ENCODE data around the gene NOL7. TPM values are rescaled to one million over a fixed set of nuclear protein-coding genes. Genes with fewer than 3 reads are reported as not detected.

The NOL7 gene
- total and polyA plus RNA-seq, 2 of the 13 experiments (the other 11 are each of a cell fraction or from before 2014, with no cell fraction given) = 37.8 to 186 TPM

DNA sequence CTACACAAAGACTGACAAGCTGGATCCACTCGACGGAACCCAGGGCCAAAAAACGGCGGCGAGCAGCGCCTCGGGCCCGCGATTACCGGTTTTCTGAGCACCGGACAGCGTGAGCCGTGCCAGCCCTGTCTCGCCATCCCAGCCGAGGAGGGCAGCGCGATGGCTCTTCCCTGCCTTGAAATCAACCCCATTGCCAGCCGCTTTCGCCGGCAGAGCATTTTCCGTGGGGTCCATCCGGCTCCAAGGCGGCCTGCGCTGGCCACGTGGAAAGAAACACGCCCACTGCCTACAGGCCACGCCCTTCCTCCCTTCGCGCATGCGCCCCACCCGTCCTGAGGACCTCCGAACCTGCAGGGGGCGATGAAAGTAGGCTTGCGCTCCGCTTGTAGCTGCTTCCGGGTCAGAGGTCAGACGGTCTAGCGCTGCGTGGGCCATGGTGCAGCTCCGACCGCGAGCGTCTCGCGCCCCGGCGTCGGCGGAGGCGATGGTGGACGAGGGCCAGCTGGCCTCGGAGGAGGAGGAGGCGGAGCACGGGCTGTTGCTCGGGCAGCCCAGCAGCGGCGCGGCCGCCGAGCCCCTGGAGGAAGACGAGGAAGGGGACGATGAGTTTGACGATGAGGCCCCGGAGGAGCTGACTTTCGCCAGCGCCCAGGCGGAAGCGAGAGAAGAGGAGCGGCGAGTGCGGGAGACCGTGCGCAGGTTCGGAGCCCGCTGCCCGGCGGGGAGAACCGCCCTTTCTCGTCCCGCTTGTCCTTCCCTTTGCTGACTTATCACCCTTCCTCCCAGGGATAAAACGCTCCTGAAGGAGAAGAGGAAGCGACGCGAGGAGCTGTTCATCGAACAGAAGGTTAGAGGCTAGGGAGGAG, at the start of gene NOL7 (continued):
- TF ChIP-seq DRAP1 (CRISPR knock-in tag; IDR thresholded peaks at IDR 0.05) (peak; percentile 98), ATF2 (CRISPR knock-in tag; IDR thresholded peaks at IDR 0.05) (peak; percentile 96), ZNF430 (CRISPR knock-in tag; IDR thresholded peaks at IDR 0.05) (peak; percentile 98; the same call in 1 of the 2 replicates), ERF (CRISPR knock-in tag; IDR thresholded peaks at IDR 0.05) (peak; percentile 99), ZNF407 (CRISPR knock-in tag; IDR thresholded peaks at IDR 0.05; ENCODE audit: not compliant biosample characterization) (peak; percentile 96), MIER2 (CRISPR knock-in tag; IDR thresholded peaks at IDR 0.05) (peak; percentile 82), ATF4 (CRISPR knock-in tag; IDR thresholded peaks at IDR 0.05) (peak in 1 of 2 experiments; percentile 86; a peak in 2 of 4 replicates), ZNF234 (CRISPR knock-in tag; conservative IDR thresholded peaks at IDR 0.05) (peak; percentile 98), E2F1 (CRISPR knock-in tag; IDR thresholded peaks at IDR 0.05) (peak; percentile 71), ADNP (CRISPR knock-in tag; IDR thresholded peaks at IDR 0.05) (peak; percentile 76; the same call in 1 of the 2 replicates), KAT7 (CRISPR knock-in tag; IDR thresholded peaks at IDR 0.05; ENCODE audit: borderline replicate concordance) (peak; percentile 98; the same call in 1 of the 2 replicates), ZNF510 (CRISPR knock-in tag; IDR thresholded peaks at IDR 0.05; ENCODE audit: low read depth) (peak; percentile 77), STAG1 (CRISPR knock-in tag; IDR thresholded peaks at IDR 0.05) (peak; percentile 42)
- TF ChIP-seq, protein P1, sequence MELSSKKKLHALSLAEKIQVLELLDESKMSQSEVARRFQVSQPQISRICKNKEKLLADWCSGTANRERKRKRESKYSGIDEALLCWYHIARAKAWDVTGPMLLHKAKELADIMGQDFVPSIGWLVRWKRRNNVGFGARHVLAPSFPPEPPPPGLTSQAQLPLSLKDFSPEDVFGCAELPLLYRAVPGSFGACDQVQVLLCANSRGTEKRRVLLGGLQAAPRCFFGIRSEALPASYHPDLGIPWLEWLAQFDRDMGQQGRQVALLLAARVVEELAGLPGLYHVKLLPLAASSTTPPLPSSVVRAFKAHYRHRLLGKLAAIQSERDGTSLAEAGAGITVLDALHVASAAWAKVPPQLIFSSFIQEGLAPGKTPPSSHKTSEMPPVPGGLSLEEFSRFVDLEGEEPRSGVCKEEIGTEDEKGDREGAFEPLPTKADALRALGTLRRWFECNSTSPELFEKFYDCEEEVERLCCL (CRISPR knock-in tag; IDR thresholded peaks at IDR 0.05; ENCODE audit: borderline replicate concordance) = peak; percentile 64; the same call in 1 of the 2 replicates
